Tibial artery (tissue), 4 donors: ENCODE results near the gene GNAS.
A peak's percentile ranks its signal among the peaks of the same experiment; 100 is the strongest.

Experiments used
- DNase-seq, 2 donors: peaks; one replicate each; pipeline ENCODE4 v3.0.0-alpha.2; 2019
- H3K27ac ChIP-seq, 2 donors: fragments of 200-600 bp; sonication (generic) in 1 of 2; 1 replicate in 1 of 2; 2 replicates in 1 of 2; pipeline ENCODE4 v1.5.1; 2018 to 2019; ENCODE audit warnings: mild to moderate bottlenecking in 1 of 2
- H3K27me3 ChIP-seq, 2 donors: fragments of 200-600 bp; sonication (generic) in 1 of 2; one replicate each; pipeline versions ENCODE4 v1.5.1 to v1.6.0; 2016 to 2019
- H3K36me3 ChIP-seq, 3 donors: fragments of 200-600 bp; sonication (generic) in 2 of 3; one replicate each; pipeline ENCODE4 v1.5.1; 2016 to 2019; ENCODE audit warnings: mild to moderate bottlenecking in 2 of 3
- H3K4me1 ChIP-seq, 4 donors: fragments of 200-600 bp; sonication (generic) in 2 of 4; 1 replicate in 3 of 4; 2 replicates in 1 of 4; pipeline ENCODE4 v1.5.1; 2016 to 2019
- H3K4me3 ChIP-seq, 2 donors: fragments of 200-600 bp; sonication (generic) in 1 of 2; 1 replicate in 1 of 2; 2 replicates in 1 of 2; pipeline ENCODE4 v1.5.1; 2018 to 2019; ENCODE audit warnings: mild to moderate bottlenecking in 2 of 2
- H3K9me3 ChIP-seq, 3 donors: fragments of 200-600 bp; sonication (generic) in 1 of 3; one replicate each; pipeline ENCODE4 v1.5.1; 2016 to 2019
- CTCF ChIP-seq, 2 experiments: fragments of 200-600 bp in 1 of 2; fragments of 450-650 bp in 1 of 2; IDR thresholded peaks; one replicate each; pipeline ENCODE4 v1.5.1; 2017 to 2019; ENCODE audit warnings: antibody characterized with exemption in 2 of 2, mild to moderate bottlenecking in 1 of 2, moderate library complexity in 1 of 2
- intact Hi-C: fragments of 100-400 bp; cut with DNase I; formaldehyde crosslinking; loops from one replicate; pipeline ENCODE4 v1.15.0; 2023; ENCODE audit warnings: low total_unique reads

The GNAS gene

GRCh38 chr20:58883241-58883691 is 30.8 kb downstream of the GNAS start:
- TF ChIP-seq CTCF (IDR thresholded peaks at IDR 0.05): no peak
- intact Hi-C loops: no loop called here
- H3K27me3 ChIP-seq: no peaks in the 10 kb centered on the region
- no peak for DNase-seq
- no peak overlapping the region for H3K27ac ChIP-seq
- no peak overlapping the region for H3K4me3 ChIP-seq
- H3K36me3 ChIP-seq: no peaks in the 10 kb centered on the region
- H3K4me1 ChIP-seq: peaks cover 0 to 6% (median 0%) of the 10 kb centered on the region in 4 donors
- H3K9me3 ChIP-seq: no peaks in the 10 kb centered on the region

- Histone ChIP-seq H3K27ac (no peak overlapping the region), H3K4me3 (no peak overlapping the region), H3K9me3 (no peaks in the 10 kb centered on the region), H3K27me3 (no peaks in the 10 kb centered on the region), H3K36me3 (no peaks in the 10 kb centered on the region), H3K4me1 (peaks cover 0 to 6% (median 0%) of the 10 kb centered on the region in 4 donors)
- TF ChIP-seq CTCF (IDR thresholded peaks at IDR 0.05): no peak
- intact Hi-C loops: loop anchor here (5.0 kb wide), 1 partner anchor 97 kb away; the partner anchor contains the start of gene NELFCD
- DNase-seq: no peak
Observed at GRCh38 chr20:58884966-58885365, 32.5 kb downstream of the GNAS start.

GRCh38 chr20:58886546-58886945 is 34.0 kb downstream of the GNAS start:
- Histone ChIP-seq H3K9me3 (no peaks in the 10 kb centered on the region), H3K27ac (no peak overlapping the region), H3K27me3 (no peaks in the 10 kb centered on the region), H3K4me3 (no peak overlapping the region), H3K4me1 (peaks cover 0 to 9% (median 3%) of the 10 kb centered on the region in 4 donors), H3K36me3 (no peaks in the 10 kb centered on the region)
- DNase-seq: no peak
- no peak for TF ChIP-seq CTCF (IDR thresholded peaks at IDR 0.05)
- intact Hi-C loops: loop anchor here (5.0 kb wide), 1 partner anchor 96 kb away; the partner anchor contains the start of gene NELFCD

- Histone ChIP-seq H3K27ac (peak overlapping the region; percentile 75 to 100), H3K9me3 (no peaks in the 10 kb centered on the region), H3K27me3 (no peaks in the 10 kb centered on the region), H3K36me3 (no peaks in the 10 kb centered on the region), H3K4me3 (peak overlapping the region; percentile 91 to 97), H3K4me1 (peaks cover 0 to 11% (median 3%) of the 10 kb centered on the region in 4 donors)
- intact Hi-C loops: loop anchor here (5.0 kb wide), 1 partner anchor 94 kb away; the partner anchor contains the start of gene NELFCD
- no peak for TF ChIP-seq CTCF (IDR thresholded peaks at IDR 0.05)
- no peak for DNase-seq
Observed at GRCh38 chr20:58888103-58888502, 35.6 kb downstream of the GNAS start.

GRCh38 chr20:58888521-58889333 is 36.2 kb downstream of the GNAS start:
- Histone ChIP-seq H3K4me3 (peak overlapping the region; percentile 91 to 97), H3K27me3 (no peaks in the 10 kb centered on the region), H3K4me1 (peaks cover 0 to 17% (median 9%) of the 10 kb centered on the region in 4 donors), H3K36me3 (no peaks in the 10 kb centered on the region), H3K9me3 (no peaks in the 10 kb centered on the region), H3K27ac (peak overlapping the region; percentile 100)
- peak; percentile 70 to 89 for DNase-seq
- intact Hi-C loops: loop anchor here (5.0 kb wide), 1 partner anchor 94 kb away; the partner anchor contains the start of gene NELFCD
- no peak for TF ChIP-seq CTCF (IDR thresholded peaks at IDR 0.05)
